H1 (cell line): ENCODE results near the gene ADGRF5.

Experiments
- CTCF ChIP-seq, 3 experiments: IDR thresholded peaks; 1 replicate in 2 of 3; 2 replicates in 1 of 3; pipeline versions ENCODE4 v1.5.1 to v1.6.1; 2011; ENCODE audit warnings: low read length in 3 of 3, mild to moderate bottlenecking in 3 of 3, inconsistent platforms in 2 of 3, low read depth in 1 of 3, moderate library complexity in 1 of 3; ENCODE audit not compliant: insufficient read depth in 1 of 3; ENCODE audit errors: control extremely low read depth in 1 of 3
- E2F6 ChIP-seq: IDR thresholded peaks from 2 replicates; pipeline ENCODE4 v1.6.1; 2012; ENCODE audit warnings: inconsistent platforms
- EZH2 ChIP-seq: fragments of 200-600 bp; sonication (generic); IDR thresholded peaks from 2 replicates; pipeline ENCODE4 v1.7.1; 2012; ENCODE audit warnings: low read depth, mild to moderate bottlenecking, moderate library complexity, low read length, inconsistent platforms; ENCODE audit not compliant: severe bottlenecking
- JUN ChIP-seq: IDR thresholded peaks from 2 replicates; pipeline ENCODE4 v1.6.1; 2011; ENCODE audit warnings: low read depth, mild to moderate bottlenecking, improper control_type of control experiment, low read length
- POLR2A ChIP-seq, 2 experiments: IDR thresholded peaks; 1 replicate in 1 of 2; 2 replicates in 1 of 2; pipeline ENCODE4 v1.6.1; 2011; ENCODE audit warnings: low read depth in 2 of 2, low read length in 2 of 2, mild to moderate bottlenecking in 2 of 2; ENCODE audit errors: control extremely low read depth in 1 of 2
- RNF2 ChIP-seq: fragments of 200-900, 300-1000 bp; sonication (generic); IDR thresholded peaks from 2 replicates; pipeline ENCODE4 v1.7.1; 2016; ENCODE audit warnings: borderline replicate concordance, low read depth, mild to moderate bottlenecking, antibody characterized with exemption, low read length; ENCODE audit not compliant: poor library complexity, severe bottlenecking; ENCODE audit errors: missing control alignments

GRCh38 chr6:46947497-46947896 lies 25.8 kb upstream of the ADGRF5 start:
- TF ChIP-seq CTCF (IDR thresholded peaks at IDR 0.05; ENCODE audit: control extremely low read depth in 1 of 3, insufficient read depth in 1 of 3, low read depth in 1 of 3, low read length in 3 of 3): no peak
- no peak for TF ChIP-seq E2F6
- TF ChIP-seq RNF2: no peak
- no peak for TF ChIP-seq EZH2
- TF ChIP-seq POLR2A (IDR thresholded peaks at IDR 0.05; ENCODE audit: control extremely low read depth in 1 of 2, low read depth in 2 of 2, low read length in 2 of 2): no peak
- no peak for TF ChIP-seq JUN
